SU-DHL-6 (cell line): ENCODE results near the gene PLN.

Source experiments
- H2AFZ ChIP-seq: fragments of 200-600 bp; sonication (generic); 2 replicates; pipeline ENCODE4 v1.6.1; 2014; ENCODE audit warnings: low read depth, mild to moderate bottlenecking, moderate library complexity, mixed read lengths, antibody characterized with exemption, low read length; ENCODE audit not compliant: severe bottlenecking
- H3F3A ChIP-seq: fragments of 200-600 bp; shearing (Covaris generic); 2 replicates; pipeline ENCODE4 v1.6.0; 2016; ENCODE audit warnings: antibody characterized with exemption, mild to moderate bottlenecking; ENCODE audit not compliant: insufficient read depth
- H3K27ac ChIP-seq: fragments of 200-600 bp; sonication (generic); 2 replicates; pipeline ENCODE4 v1.5.1; 2016; ENCODE audit warnings: low read depth, mild to moderate bottlenecking, low read length, moderate library complexity, mixed read lengths
- H3K27me3 ChIP-seq: fragments of 200-600 bp; sonication (generic), shearing (Covaris generic); 2 replicates; pipeline ENCODE4 v1.6.0; 2014; ENCODE audit warnings: mild to moderate bottlenecking, low read length
- H3K36me3 ChIP-seq: fragments of 200-600 bp; sonication (generic); 2 replicates; pipeline ENCODE4 v1.6.1; 2014; ENCODE audit warnings: mild to moderate bottlenecking, low read length, mixed read lengths
- H3K4me2 ChIP-seq: fragments of 300-600, 200-600 bp; shearing (Covaris generic), sonication (generic); 2 replicates; pipeline ENCODE4 v1.6.0; 2014; ENCODE audit warnings: low read length, low read depth, mild to moderate bottlenecking; ENCODE audit not compliant: poor library complexity, severe bottlenecking
- H3K4me3 ChIP-seq: fragments of 200-600 bp; sonication (generic); 2 replicates; pipeline ENCODE4 v1.5.1; 2014; ENCODE audit warnings: antibody characterized with exemption, low read length, mild to moderate bottlenecking, mixed read lengths; ENCODE audit not compliant: insufficient read depth, poor library complexity, severe bottlenecking
- H3K79me2 ChIP-seq: fragments of 200-600 bp; sonication (generic); 2 replicates; pipeline ENCODE4 v1.6.1; 2014; ENCODE audit warnings: mild to moderate bottlenecking, low read length, moderate library complexity; ENCODE audit not compliant: insufficient read depth
- H3K9ac ChIP-seq: fragments of 200-600 bp; sonication (generic); 2 replicates; pipeline ENCODE4 v1.7.0; 2014; ENCODE audit warnings: mild to moderate bottlenecking, low read length
- H3K9me2 ChIP-seq: fragments of 200-600 bp; sonication (generic); replicated peaks from 2 replicates; pipeline ENCODE4 v1.6.1; 2014; ENCODE audit warnings: low read length; ENCODE audit not compliant: insufficient read depth
- H3K9me3 ChIP-seq: fragments of 200-600 bp; sonication (generic); 2 replicates; pipeline ENCODE4 v1.6.1; 2014; ENCODE audit warnings: low read length, mixed read lengths; ENCODE audit not compliant: insufficient read depth
- H4K20me1 ChIP-seq: fragments of 200-600 bp; sonication (generic); 2 replicates; pipeline ENCODE4 v1.6.1; 2014; ENCODE audit warnings: low read depth, mild to moderate bottlenecking, antibody characterized with exemption, low read length, moderate library complexity, mixed read lengths
- CTCF ChIP-seq: fragments of 200-600 bp; sonication (generic); IDR thresholded peaks from one replicate; pipeline ENCODE4 v1.5.1; 2017; ENCODE audit warnings: antibody characterized with exemption, mild to moderate bottlenecking, low read length, moderate library complexity; ENCODE audit not compliant: insufficient read depth, poor library complexity, severe bottlenecking
- EZH2phosphoT487 ChIP-seq: fragments of 200-600 bp; sonication (generic), shearing (Covaris generic); conservative IDR thresholded peaks from 2 replicates; pipeline ENCODE4 v1.6.1; 2018; ENCODE audit warnings: mild to moderate bottlenecking, antibody characterized with exemption, low read length, moderate library complexity, mixed read lengths

The PLN gene

GRCh38 chr6:118528129-118528528 is 20.0 kb upstream of the PLN start:
- H3K4me2 ChIP-seq: no peak overlapping the region
- H3K27ac ChIP-seq: no peak overlapping the region
- no peak overlapping the region for H2AFZ ChIP-seq
- no peaks in the 10 kb centered on the region for H3K27me3 ChIP-seq
- no peaks in the 10 kb centered on the region for H4K20me1 ChIP-seq
- H3K9me2 ChIP-seq: no peaks in the 10 kb centered on the region
- H3K4me3 ChIP-seq: no peak overlapping the region
- no peaks in the 10 kb centered on the region for H3F3A ChIP-seq
- TF ChIP-seq EZH2phosphoT487 (no peak), CTCF (no peak)
- no peaks in the 10 kb centered on the region for H3K9me3 ChIP-seq
- H3K36me3 ChIP-seq: no peaks in the 10 kb centered on the region
- no peak overlapping the region for H3K9ac ChIP-seq
- no peaks in the 10 kb centered on the region for H3K79me2 ChIP-seq

- TF ChIP-seq CTCF: no peak
- TF ChIP-seq EZH2phosphoT487: no peak
- H3K9me3 ChIP-seq: no peaks in the 10 kb centered on the region
- no peaks in the 10 kb centered on the region for H3K36me3 ChIP-seq
- no peaks in the 10 kb centered on the region for H4K20me1 ChIP-seq
- no peak overlapping the region for H3K9ac ChIP-seq
- no peaks in the 10 kb centered on the region for H3K9me2 ChIP-seq
- no peak overlapping the region for H3K4me3 ChIP-seq
- H3K27me3 ChIP-seq: no peaks in the 10 kb centered on the region
- H3F3A ChIP-seq: no peaks in the 10 kb centered on the region
- H3K4me2 ChIP-seq: no peak overlapping the region
- no peak overlapping the region for H2AFZ ChIP-seq
- H3K27ac ChIP-seq: no peak overlapping the region
- H3K79me2 ChIP-seq: no peaks in the 10 kb centered on the region
Measured at GRCh38 chr6:118529756-118530155, 18.3 kb upstream of the PLN start.

- Histone ChIP-seq H4K20me1 (no peaks in the 10 kb centered on the region), H3K4me2 (no peak overlapping the region), H3K4me3 (no peak overlapping the region), H3K79me2 (no peaks in the 10 kb centered on the region), H3K9me2 (no peaks in the 10 kb centered on the region), H3K9me3 (no peaks in the 10 kb centered on the region), H2AFZ (no peak overlapping the region), H3F3A (no peaks in the 10 kb centered on the region), H3K27ac (no peak overlapping the region), H3K36me3 (no peaks in the 10 kb centered on the region), H3K9ac (no peak overlapping the region), H3K27me3 (no peaks in the 10 kb centered on the region)
- TF ChIP-seq CTCF (no peak), EZH2phosphoT487 (no peak)
Measured at GRCh38 chr6:118530942-118531341, 17.2 kb upstream of the PLN start.
